Measurements from ENCODE around the gene SPNS1.

Gene SPNS1

GRCh38 chr16:29022196-29022595 lies 47.6 kb downstream of the SPNS1 start:
- Histone ChIP-seq H3K9ac (ENCODE audit: low read depth, low read length) (no peak overlapping the region), H3K27me3 (ENCODE audit: control insufficient read depth, insufficient read depth, low read length) (no peaks in the 10 kb centered on the region)

GRCh38 chr16:29023279-29024277 lies 49.0 kb downstream of the SPNS1 start:
- Histone ChIP-seq H3K4me1 (ENCODE audit: control insufficient read depth, insufficient read depth, low read length) (no peaks in the 10 kb centered on the region), H3K27me3 (ENCODE audit: control insufficient read depth, insufficient read depth, low read length) (no peaks in the 10 kb centered on the region), H3K9ac (ENCODE audit: low read depth, low read length) (no peak overlapping the region), H3K36me3 (ENCODE audit: control insufficient read depth, insufficient read depth, low read length) (no peaks in the 10 kb centered on the region), H3K4me3 (ENCODE audit: low read depth, low read length) (no peak overlapping the region), H3K9me3 (ENCODE audit: control insufficient read depth, insufficient read depth, low read length) (no peaks in the 10 kb centered on the region)

More at GRCh38 chr16:29022196-29022595, 47.6 kb downstream of the SPNS1 start:
- no peaks in the 10 kb centered on the region for H3K4me1 ChIP-seq (ENCODE audit: control insufficient read depth, insufficient read depth, low read length)
- no peaks in the 10 kb centered on the region for H3K9me3 ChIP-seq (ENCODE audit: control insufficient read depth, insufficient read depth, low read length)
- no peaks in the 10 kb centered on the region for H3K36me3 ChIP-seq (ENCODE audit: control insufficient read depth, insufficient read depth, low read length)
- H3K4me3 ChIP-seq (ENCODE audit: low read depth, low read length): no peak overlapping the region

- Histone ChIP-seq H3K9me3 (ENCODE audit: control insufficient read depth, insufficient read depth, low read length) (no peaks in the 10 kb centered on the region), H3K36me3 (ENCODE audit: control insufficient read depth, insufficient read depth, low read length) (no peaks in the 10 kb centered on the region), H3K4me1 (ENCODE audit: control insufficient read depth, insufficient read depth, low read length) (peaks cover 4% of the 10 kb centered on the region), H3K9ac (ENCODE audit: low read depth, low read length) (no peak overlapping the region), H3K4me3 (ENCODE audit: low read depth, low read length) (no peak overlapping the region), H3K27me3 (ENCODE audit: control insufficient read depth, insufficient read depth, low read length) (no peaks in the 10 kb centered on the region)
Observed at GRCh38 chr16:29024278-29024677, 49.7 kb downstream of the SPNS1 start.

GRCh38 chr16:29025218-29025617 lies 50.6 kb downstream of the SPNS1 start:
- Histone ChIP-seq H3K27me3 (ENCODE audit: control insufficient read depth, insufficient read depth, low read length) (no peaks in the 10 kb centered on the region), H3K9ac (ENCODE audit: low read depth, low read length) (no peak overlapping the region), H3K36me3 (ENCODE audit: control insufficient read depth, insufficient read depth, low read length) (no peaks in the 10 kb centered on the region), H3K9me3 (ENCODE audit: control insufficient read depth, insufficient read depth, low read length) (no peaks in the 10 kb centered on the region), H3K4me1 (ENCODE audit: control insufficient read depth, insufficient read depth, low read length) (peaks cover 4% of the 10 kb centered on the region), H3K4me3 (ENCODE audit: low read depth, low read length) (no peak overlapping the region)

DNA sequence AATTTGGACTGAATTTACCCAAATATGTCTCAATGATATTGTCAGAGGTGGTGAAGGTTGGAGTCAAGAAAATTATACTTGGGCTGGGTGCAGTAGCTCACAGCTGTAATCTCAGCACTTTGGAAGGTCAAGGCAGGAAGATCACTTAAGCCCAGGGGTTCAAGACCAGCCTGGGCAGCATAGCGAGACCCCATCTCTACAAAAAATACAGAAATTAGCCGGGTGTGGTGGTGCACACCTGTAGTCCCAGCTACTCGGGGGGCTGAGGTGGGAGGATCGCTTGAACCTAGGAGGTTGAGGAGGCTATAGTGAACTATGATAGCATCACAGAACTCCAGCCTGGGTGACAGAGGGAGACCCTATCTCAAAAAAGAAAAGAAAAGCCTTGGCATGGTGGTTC lies 51.2 kb downstream of the SPNS1 start:
- Histone ChIP-seq H3K9me3 (ENCODE audit: control insufficient read depth, insufficient read depth, low read length) (no peaks in the 10 kb centered on the region), H3K27me3 (ENCODE audit: control insufficient read depth, insufficient read depth, low read length) (no peaks in the 10 kb centered on the region), H3K4me3 (ENCODE audit: low read depth, low read length) (no peak overlapping the region), H3K4me1 (ENCODE audit: control insufficient read depth, insufficient read depth, low read length) (peaks cover 4% of the 10 kb centered on the region), H3K9ac (ENCODE audit: low read depth, low read length) (no peak overlapping the region), H3K36me3 (ENCODE audit: control insufficient read depth, insufficient read depth, low read length) (no peaks in the 10 kb centered on the region)

DNA sequence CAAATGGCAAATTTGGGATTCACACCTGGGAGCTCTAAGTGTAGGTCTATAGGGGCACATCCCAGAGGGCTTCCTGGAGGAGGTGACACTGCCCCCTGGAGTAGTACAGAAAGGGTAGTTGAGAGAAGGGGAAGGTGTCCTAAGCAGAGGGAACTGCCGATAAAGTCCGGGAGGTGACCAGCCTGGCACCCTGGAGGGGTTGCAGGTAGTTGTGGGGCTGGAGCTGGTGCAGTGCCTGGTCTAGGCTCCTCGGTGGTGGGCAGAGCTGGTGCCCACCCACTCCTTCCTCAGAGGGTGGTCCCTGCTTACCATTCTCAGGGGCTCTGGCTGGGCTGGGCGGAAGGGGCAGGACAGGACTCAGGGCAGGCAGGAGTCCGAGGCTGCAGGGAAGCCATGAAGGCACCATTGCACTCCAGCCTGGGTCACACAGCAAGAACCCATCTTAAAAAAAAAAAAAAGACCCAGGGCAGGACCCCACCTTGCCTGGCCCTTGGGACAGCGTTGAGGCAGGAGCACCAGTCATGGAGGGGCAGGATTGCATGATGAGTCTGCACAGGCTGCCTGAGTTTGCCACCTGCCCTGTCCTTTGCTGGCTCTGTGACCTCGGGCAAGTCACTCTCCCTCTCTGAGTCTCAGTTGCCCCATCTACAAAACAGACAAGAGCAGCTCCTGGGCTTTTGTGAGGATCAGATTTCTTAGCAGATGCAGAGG lies 54.0 kb downstream of the SPNS1 start:
- Histone ChIP-seq H3K36me3 (ENCODE audit: control insufficient read depth, insufficient read depth, low read length) (no peaks in the 10 kb centered on the region), H3K27me3 (ENCODE audit: control insufficient read depth, insufficient read depth, low read length) (no peaks in the 10 kb centered on the region), H3K4me3 (ENCODE audit: low read depth, low read length) (no peak overlapping the region), H3K9ac (ENCODE audit: low read depth, low read length) (no peak overlapping the region), H3K4me1 (ENCODE audit: control insufficient read depth, insufficient read depth, low read length) (peaks cover 4% of the 10 kb centered on the region), H3K9me3 (ENCODE audit: control insufficient read depth, insufficient read depth, low read length) (no peaks in the 10 kb centered on the region)

- no peak overlapping the region for H3K9ac ChIP-seq (ENCODE audit: low read depth, low read length)
- H3K27me3 ChIP-seq (ENCODE audit: control insufficient read depth, insufficient read depth, low read length): no peaks in the 10 kb centered on the region
- peaks cover 4% of the 10 kb centered on the region for H3K4me1 ChIP-seq (ENCODE audit: control insufficient read depth, insufficient read depth, low read length)
- H3K4me3 ChIP-seq (ENCODE audit: low read depth, low read length): no peak overlapping the region
- H3K36me3 ChIP-seq (ENCODE audit: control insufficient read depth, insufficient read depth, low read length): no peaks in the 10 kb centered on the region
- H3K9me3 ChIP-seq (ENCODE audit: control insufficient read depth, insufficient read depth, low read length): no peaks in the 10 kb centered on the region
Observed at GRCh38 chr16:29029168-29029994, 54.8 kb downstream of the SPNS1 start.

DNA sequence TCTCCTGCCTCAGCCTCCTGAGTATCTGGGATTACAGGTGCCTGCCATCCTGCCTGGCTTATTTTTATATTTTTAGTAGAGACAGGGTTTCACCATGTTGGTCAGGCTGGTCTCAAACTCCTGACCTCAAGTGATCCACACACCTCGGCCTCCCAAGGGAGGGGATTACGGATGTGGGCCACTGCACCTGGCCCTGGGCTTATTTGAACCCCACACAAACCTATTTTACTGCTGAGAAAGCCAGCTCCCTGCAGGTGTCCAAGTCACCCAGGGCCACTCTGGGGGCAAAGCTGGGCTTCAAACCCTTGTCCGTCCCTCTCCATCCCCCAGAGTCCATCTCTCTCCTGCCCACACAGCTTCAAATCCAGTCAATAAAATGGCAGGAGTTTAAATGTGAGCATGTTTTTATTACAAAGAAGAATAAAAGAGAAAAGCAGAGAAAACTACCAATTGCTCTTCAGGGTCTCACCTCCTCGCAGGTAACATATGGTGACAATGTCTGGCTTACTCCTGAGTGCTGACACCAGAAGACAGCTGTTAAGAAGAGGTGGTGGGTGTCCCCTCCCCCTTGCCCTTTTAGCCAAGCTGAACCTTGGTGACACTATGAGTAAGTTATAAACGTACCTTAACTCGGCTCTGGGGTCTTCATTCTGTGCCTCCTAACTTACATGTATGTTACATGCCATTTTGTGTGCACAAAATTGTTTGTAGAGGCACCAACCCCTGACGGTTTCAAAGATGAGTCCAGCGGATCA lies 55.7 kb downstream of the SPNS1 start:
- Histone ChIP-seq H3K4me1 (ENCODE audit: control insufficient read depth, insufficient read depth, low read length) (peaks cover 4% of the 10 kb centered on the region), H3K36me3 (ENCODE audit: control insufficient read depth, insufficient read depth, low read length) (no peaks in the 10 kb centered on the region), H3K9ac (ENCODE audit: low read depth, low read length) (no peak overlapping the region), H3K9me3 (ENCODE audit: control insufficient read depth, insufficient read depth, low read length) (no peaks in the 10 kb centered on the region), H3K4me3 (ENCODE audit: low read depth, low read length) (no peak overlapping the region), H3K27me3 (ENCODE audit: control insufficient read depth, insufficient read depth, low read length) (no peaks in the 10 kb centered on the region)
